Activated CD8-positive, alpha-beta T cell treated with anti-CD3 and anti-CD28 coated beads for 36 hours (primary cell): ENCODE results near the gene TCTN2. TPM values are rescaled to one million over a fixed set of nuclear protein-coding genes. Genes with fewer than 3 reads are reported as not detected.

ENCODE experiments used
- ATAC-seq: fragments of 200-7000 bp; cut with Tn5 transposase; one replicate; pipeline ENCODE4 v1.10.0; 2021; ENCODE audit warnings: mild to moderate bottlenecking, moderate library complexity
- CTCF ChIA-PET: fragments of 350-600 bp; sonication (Branson Sonifier 250); formaldehyde crosslinking; loops from one replicate; lab custom pipeline; 2021; ENCODE audit warnings: antibody characterized with exemption; lab: Charles Lee
- POLR2A ChIA-PET: fragments of 350-600 bp; sonication (Branson Sonifier 250); formaldehyde crosslinking; loops from one replicate; lab custom pipeline; 2021; ENCODE audit warnings: antibody characterized with exemption; lab: Charles Lee
- DNase-seq: peaks from one replicate; pipeline ENCODE4 v3.0.0-alpha.2; 2020
- H3K27ac Mint-ChIP-seq: one replicate; pipeline ENCODE4 v1.8.0; 2021; ENCODE audit warnings: mild to moderate bottlenecking, mixed read lengths
- H3K27me3 Mint-ChIP-seq: one replicate; pipeline ENCODE4 v1.8.0; 2021; ENCODE audit warnings: mixed read lengths
- H3K36me3 Mint-ChIP-seq: one replicate; pipeline ENCODE4 v1.8.0; 2021; ENCODE audit warnings: low read depth, mixed read lengths
- H3K4me1 Mint-ChIP-seq: one replicate; pipeline ENCODE4 v1.8.0; 2021; ENCODE audit warnings: low read depth, mixed read lengths
- H3K4me3 Mint-ChIP-seq: one replicate; pipeline ENCODE4 v1.8.0; 2021; ENCODE audit warnings: mild to moderate bottlenecking, moderate library complexity, mixed read lengths
- H3K9me3 Mint-ChIP-seq: one replicate; pipeline ENCODE4 v1.8.0; 2021; ENCODE audit warnings: mixed read lengths
- intact Hi-C: fragments of 100-400 bp; cut with micrococcal nuclease; formaldehyde crosslinking; loops from one replicate; pipeline ENCODE4 v1.10.0; 2022
- total RNA-seq, 2 experiments: library from RNA; stranded (reverse); gene quantifications; one replicate each; pipeline ENCODE4 v1.2.3, GENCODE V29; 2021
- TF ChIP-seq, protein P1 (sequence below): fragments of 200-600 bp; IDR thresholded peaks from one replicate; pipeline ENCODE4 v1.8.0; 2022; ENCODE audit warnings: antibody characterized with exemption, mild to moderate bottlenecking

TCTN2 gene
- total RNA-seq, 2 experiments from 2014 or later: 2.0 to 2.3 TPM

DNA sequence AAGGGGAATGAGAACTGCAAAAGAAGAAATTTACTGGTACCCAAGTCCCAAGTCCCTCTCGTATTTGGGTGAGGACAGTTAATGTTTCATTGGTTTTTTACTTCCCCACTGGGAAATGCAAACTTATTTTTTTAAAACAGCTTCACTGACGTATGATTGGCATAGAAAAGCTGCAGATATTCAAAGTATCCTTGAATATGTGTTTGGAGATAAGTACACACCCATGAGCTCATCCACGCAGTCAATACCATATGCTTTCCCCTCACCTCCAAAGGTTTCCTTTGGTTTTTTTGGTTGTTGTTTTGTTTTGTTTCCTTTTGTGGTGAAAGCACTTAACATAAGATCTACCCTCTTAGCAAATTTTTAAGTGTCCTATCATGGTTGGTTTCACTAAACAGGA, 13.1 kb downstream of the TCTN2 start:
- Mint-ChIP-seq H3K4me1 (no peaks in the 10 kb centered on the region), H3K36me3 (peaks cover 7% of the 10 kb centered on the region), H3K4me3 (no peak overlapping the region), H3K9me3 (no peaks in the 10 kb centered on the region), H3K27ac (no peak overlapping the region), H3K27me3 (no peaks in the 10 kb centered on the region)
- ChIA-PET CTCF (no interaction called here), POLR2A (no interaction called here)
- no peak for ATAC-seq
- intact Hi-C loops: no loop called here
- TF ChIP-seq, protein P1, sequence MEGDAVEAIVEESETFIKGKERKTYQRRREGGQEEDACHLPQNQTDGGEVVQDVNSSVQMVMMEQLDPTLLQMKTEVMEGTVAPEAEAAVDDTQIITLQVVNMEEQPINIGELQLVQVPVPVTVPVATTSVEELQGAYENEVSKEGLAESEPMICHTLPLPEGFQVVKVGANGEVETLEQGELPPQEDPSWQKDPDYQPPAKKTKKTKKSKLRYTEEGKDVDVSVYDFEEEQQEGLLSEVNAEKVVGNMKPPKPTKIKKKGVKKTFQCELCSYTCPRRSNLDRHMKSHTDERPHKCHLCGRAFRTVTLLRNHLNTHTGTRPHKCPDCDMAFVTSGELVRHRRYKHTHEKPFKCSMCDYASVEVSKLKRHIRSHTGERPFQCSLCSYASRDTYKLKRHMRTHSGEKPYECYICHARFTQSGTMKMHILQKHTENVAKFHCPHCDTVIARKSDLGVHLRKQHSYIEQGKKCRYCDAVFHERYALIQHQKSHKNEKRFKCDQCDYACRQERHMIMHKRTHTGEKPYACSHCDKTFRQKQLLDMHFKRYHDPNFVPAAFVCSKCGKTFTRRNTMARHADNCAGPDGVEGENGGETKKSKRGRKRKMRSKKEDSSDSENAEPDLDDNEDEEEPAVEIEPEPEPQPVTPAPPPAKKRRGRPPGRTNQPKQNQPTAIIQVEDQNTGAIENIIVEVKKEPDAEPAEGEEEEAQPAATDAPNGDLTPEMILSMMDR: no peak
- no peak for DNase-seq

DNA sequence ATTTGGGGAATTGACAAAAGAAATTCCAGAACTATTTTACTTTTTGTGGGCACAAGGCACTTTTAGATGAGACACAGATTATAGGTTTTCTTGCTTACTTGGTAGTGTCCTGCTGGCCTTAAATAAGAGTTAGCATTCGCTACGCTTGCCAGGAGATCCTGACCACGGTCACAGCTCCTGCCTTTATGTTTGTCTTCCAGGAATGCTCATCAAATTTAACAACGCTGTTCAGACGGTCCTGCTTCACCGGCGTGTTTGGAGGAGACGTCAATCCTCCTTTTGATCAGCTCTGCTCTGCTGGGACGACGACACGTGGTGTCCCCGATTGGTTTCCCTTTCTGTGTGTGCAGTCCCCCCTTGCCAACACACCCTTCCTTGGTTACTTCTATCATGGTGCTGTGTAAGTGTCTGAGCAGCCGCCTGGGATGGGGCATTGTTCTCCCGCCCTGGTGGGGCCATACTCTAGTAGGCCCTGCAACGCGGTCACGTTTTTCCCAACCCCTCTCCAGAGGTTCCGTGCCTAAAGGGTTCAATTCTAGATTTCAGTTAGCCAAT, 15.8 kb downstream of the TCTN2 start:
- Mint-ChIP-seq H3K36me3 (peaks cover 2% of the 10 kb centered on the region), H3K4me3 (no peak overlapping the region), H3K27me3 (no peaks in the 10 kb centered on the region), H3K4me1 (no peaks in the 10 kb centered on the region), H3K27ac (no peak overlapping the region), H3K9me3 (no peaks in the 10 kb centered on the region)
- TF ChIP-seq, protein P1: no peak
- ATAC-seq (no peak), DNase-seq (no peak)
- POLR2A ChIA-PET: no interaction called here
- intact Hi-C loops: no loop called here
- CTCF ChIA-PET: no interaction called here

DNA sequence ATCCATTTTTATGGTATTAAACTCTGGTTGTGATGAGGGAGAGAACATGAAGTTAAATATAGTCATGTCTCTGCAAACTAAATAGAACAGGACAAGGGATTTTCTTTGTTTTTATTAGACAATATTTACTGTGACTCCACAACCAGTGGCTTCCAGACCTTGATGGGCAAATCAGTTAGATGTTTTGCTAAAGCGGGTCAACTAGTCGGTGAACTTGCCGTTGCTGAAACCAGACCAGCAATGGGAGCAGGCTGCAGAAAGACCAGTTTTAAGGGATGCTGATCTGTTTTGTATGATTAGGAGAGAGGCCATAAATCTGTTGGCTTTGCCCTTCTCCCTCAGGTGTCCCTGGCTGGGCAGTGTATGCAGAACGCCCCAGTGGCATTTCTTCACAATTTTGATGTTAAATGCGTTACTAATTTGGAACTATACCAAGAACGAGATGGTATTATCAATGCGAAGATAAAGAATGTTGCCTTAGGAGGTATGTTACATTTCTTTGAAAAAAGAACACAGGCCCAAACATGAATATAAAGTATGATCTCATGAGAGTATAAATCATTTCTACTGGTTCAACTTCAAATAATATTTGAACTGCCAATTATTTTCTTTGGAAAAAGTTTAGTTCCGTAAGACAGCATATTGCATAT, 19.4 kb downstream of the TCTN2 start:
- peaks cover 2% of the 10 kb centered on the region for H3K36me3 Mint-ChIP-seq
- TF ChIP-seq, protein P1: no peak
- POLR2A ChIA-PET: no interaction called here
- no peak overlapping the region for H3K27ac Mint-ChIP-seq
- no peaks in the 10 kb centered on the region for H3K9me3 Mint-ChIP-seq
- intact Hi-C loops: no loop called here
- no peaks in the 10 kb centered on the region for H3K27me3 Mint-ChIP-seq
- CTCF ChIA-PET: no interaction called here
- no peak for ATAC-seq
- DNase-seq: no peak
- no peak overlapping the region for H3K4me3 Mint-ChIP-seq
- no peaks in the 10 kb centered on the region for H3K4me1 Mint-ChIP-seq

DNA sequence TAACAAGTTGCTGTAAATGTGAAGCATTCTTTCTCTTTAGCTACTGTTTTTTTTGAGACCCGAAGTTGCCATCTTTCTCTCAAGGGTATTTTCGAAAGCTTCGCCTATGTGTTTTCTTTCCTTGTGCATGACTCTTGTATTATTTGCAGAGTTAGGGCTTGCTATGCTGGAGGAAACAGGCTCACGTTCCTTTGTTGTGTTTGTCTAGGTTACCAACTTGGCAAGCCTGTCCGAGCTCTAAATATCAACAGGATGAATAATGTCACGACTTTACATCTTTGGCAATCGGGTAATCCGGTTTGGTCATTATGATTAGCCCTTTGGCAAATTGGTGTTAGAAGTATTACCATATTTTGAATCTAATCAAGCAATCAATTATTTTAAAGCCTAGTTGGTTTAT, 25.3 kb downstream of the TCTN2 start:
- intact Hi-C loops: no loop called here
- Mint-ChIP-seq H3K27me3 (no peaks in the 10 kb centered on the region), H3K36me3 (peaks cover 3% of the 10 kb centered on the region), H3K27ac (no peak overlapping the region), H3K4me1 (no peaks in the 10 kb centered on the region), H3K9me3 (no peaks in the 10 kb centered on the region), H3K4me3 (no peak overlapping the region)
- no peak for ATAC-seq
- no peak for DNase-seq
- TF ChIP-seq, protein P1: no peak
- ChIA-PET POLR2A (interaction anchor here (1.1 kb wide), 1 partner anchor 16 kb away, joined by 3 read pairs; the partner anchor contains the start of gene ATP6V0A2), CTCF (no interaction called here)

DNA sequence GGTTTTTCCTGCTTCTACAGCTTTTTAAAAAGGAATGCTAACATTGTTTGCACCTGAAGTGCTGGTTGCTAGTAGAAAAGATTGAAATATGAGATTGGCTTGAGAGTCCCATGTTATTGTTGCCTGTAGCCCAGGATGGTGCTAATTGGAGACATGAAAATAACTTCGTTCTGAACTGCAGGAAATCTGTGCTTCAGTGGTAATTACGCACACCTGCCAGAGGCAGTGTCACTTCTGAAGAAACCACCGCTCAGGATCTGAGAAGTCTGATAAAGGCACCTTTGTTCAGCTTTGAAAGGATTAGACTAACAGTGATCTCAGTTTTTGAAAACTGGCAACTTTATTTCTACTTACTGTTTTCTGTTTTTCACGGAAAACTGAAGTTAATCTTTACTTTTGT, 25.7 kb downstream of the TCTN2 start:
- Mint-ChIP-seq H3K27ac (no peak overlapping the region), H3K4me3 (no peak overlapping the region), H3K27me3 (no peaks in the 10 kb centered on the region), H3K4me1 (no peaks in the 10 kb centered on the region), H3K36me3 (peaks cover 3% of the 10 kb centered on the region), H3K9me3 (no peaks in the 10 kb centered on the region)
- intact Hi-C loops: no loop called here
- TF ChIP-seq, protein P1: no peak
- DNase-seq (no peak), ATAC-seq (no peak)
- ChIA-PET POLR2A (interaction anchor here (1.1 kb wide), 1 partner anchor 16 kb away, joined by 3 read pairs; the partner anchor contains the start of gene ATP6V0A2), CTCF (interaction anchor here (0.7 kb wide), 1 partner anchor 37 kb away, joined by 3 read pairs; no protein-coding TSS in a partner anchor)
